GM12878 (cell line): Measurements from ENCODE around the gene LSP1. TPM values are rescaled to one million over a fixed set of nuclear protein-coding genes. Genes with fewer than 3 reads are reported as not detected.

Experiments
- ATAC-seq: fragments of 200-7000 bp; cut with Tn5 transposase; 3 replicates; pipeline ENCODE4 v1.9.1; 2020; ENCODE audit warnings: mild to moderate bottlenecking, moderate library complexity
- BruUV-seq: library from RNA; stranded (reverse); fragments of 400-500 nt; replicated peaks from 2 replicates; lab custom pipeline; 2021; lab: Mats Ljungman, UMichigan
- CTCF ChIA-PET: fragments of 300-600 bp; sonication (Branson Sonifier 250); formaldehyde crosslinking; extraction: SDS; loops from one replicate; lab custom pipeline; 2021; ENCODE audit warnings: inconsistent platforms; lab: Yijun Ruan, JAX
- POLR2A ChIA-PET: fragments of 350-600 bp; formaldehyde crosslinking; extraction: SDS; loops from one replicate; lab custom pipeline; 2021; ENCODE audit warnings: inconsistent platforms; lab: Charles Lee
- RAD21 ChIA-PET: fragments of 300-600 bp; sonication (Branson Sonifier 250); formaldehyde crosslinking; loops from one replicate; lab custom pipeline; 2023; ENCODE audit warnings: antibody characterized with exemption; ENCODE audit not compliant: unreplicated experiment; lab: Charles Lee
- SMC1A ChIA-PET: fragments of 300-600 bp; sonication (Branson Sonifier 250); formaldehyde crosslinking; loops from one replicate; lab custom pipeline; 2023; ENCODE audit not compliant: unreplicated experiment, uncharacterized antibody; lab: Charles Lee
- DNase-seq: peaks from one replicate; pipeline ENCODE4 v3.0.0-alpha.2; 2011; ENCODE audit warnings: low read depth, low spot score
- FAIRE-seq: peaks from 3 replicates; lab custom pipeline; 2011; peaks lifted over from hg19 to GRCh38; lab: Jason Lieb, UNC
- H2AFZ ChIP-seq: 2 replicates; pipeline ENCODE4 v1.6.0; 2011; ENCODE audit warnings: low read depth, low read length, control low read depth; ENCODE audit not compliant: control insufficient read depth
- H3K27ac ChIP-seq: 2 replicates; pipeline ENCODE4 v1.5.1; 2011; ENCODE audit warnings: control low read depth; ENCODE audit not compliant: control insufficient read depth, insufficient read depth
- H3K27me3 ChIP-seq, 2 experiments: replicated peaks in 1 of 2; 2 replicates each; pipeline versions ENCODE4 v1.6.0 to v1.6.1; 2011; ENCODE audit warnings: low read length in 1 of 2; ENCODE audit not compliant: control insufficient read depth in 2 of 2, insufficient read depth in 2 of 2
- H3K36me3 ChIP-seq, 2 experiments: 2 replicates each; pipeline ENCODE4 v1.5.1; 2011; ENCODE audit warnings: low read length in 1 of 2; ENCODE audit not compliant: control insufficient read depth in 2 of 2, insufficient read depth in 2 of 2
- H3K4me1 ChIP-seq: 2 replicates; pipeline ENCODE4 v1.6.1; 2011; ENCODE audit warnings: mild to moderate bottlenecking, low read length, moderate library complexity, mixed read lengths; ENCODE audit not compliant: control insufficient read depth, insufficient read depth
- H3K4me2 ChIP-seq: 2 replicates; pipeline ENCODE4 v1.6.0; 2011; ENCODE audit warnings: control low read depth; ENCODE audit not compliant: control insufficient read depth, insufficient read depth
- H3K4me3 ChIP-seq: fragments of 200-600 bp; sonication (generic); 2 replicates; pipeline ENCODE4 v1.5.1; 2016
- H3K79me2 ChIP-seq: 2 replicates; pipeline ENCODE4 v1.6.0; 2011; ENCODE audit warnings: low read length; ENCODE audit not compliant: control insufficient read depth, insufficient read depth
- H3K9ac ChIP-seq: 2 replicates; pipeline ENCODE4 v1.8.0; 2011; ENCODE audit warnings: low read length, control low read depth, mixed read lengths; ENCODE audit not compliant: control insufficient read depth, insufficient read depth
- H3K9me3 ChIP-seq: replicated peaks from 3 replicates; pipeline ENCODE4 v1.5.1; 2011; ENCODE audit warnings: mild to moderate bottlenecking, low read length; ENCODE audit not compliant: control insufficient read depth, insufficient read depth
- H4K20me1 ChIP-seq: 2 replicates; pipeline ENCODE4 v1.6.0; 2011; ENCODE audit not compliant: control insufficient read depth, insufficient read depth
- BCL3 ChIP-seq: IDR thresholded peaks from 2 replicates; pipeline ENCODE4 v1.6.1; 2011; ENCODE audit warnings: borderline replicate concordance, low read depth, mild to moderate bottlenecking, moderate library complexity, low read length; ENCODE audit not compliant: insufficient read depth, poor library complexity, severe bottlenecking
- CBX5 ChIP-seq: sonication (generic); IDR thresholded peaks from 2 replicates; pipeline ENCODE4 v1.6.1; 2016; ENCODE audit warnings: low read depth, moderate library complexity, mild to moderate bottlenecking, inconsistent platforms
- CEBPB ChIP-seq, 2 experiments: fragments of 150-350 bp in 1 of 2; IDR thresholded peaks; 2 replicates each; pipeline ENCODE4 v1.6.1; 2012 to 2014; ENCODE audit warnings: low read depth in 2 of 2, low read length in 2 of 2, borderline replicate concordance in 1 of 2, inconsistent platforms in 1 of 2
- CREB1 ChIP-seq: IDR thresholded peaks from 2 replicates; pipeline ENCODE4 v1.6.1; 2012; ENCODE audit warnings: low read depth, mild to moderate bottlenecking, inconsistent platforms
- HCFC1 ChIP-seq: fragments of 150-350 bp; IDR thresholded peaks from 2 replicates; pipeline ENCODE4 v1.6.1; 2014; ENCODE audit warnings: low read length
- POLR2A ChIP-seq: IDR thresholded peaks from 2 replicates; pipeline ENCODE4 v1.6.1; 2011; ENCODE audit warnings: low read depth, mild to moderate bottlenecking, low read length
- SREBF2 ChIP-seq: IDR thresholded peaks from 2 replicates; pipeline ENCODE4 v1.6.1; 2012; ENCODE audit warnings: mild to moderate bottlenecking, low read length
- SUPT20H ChIP-seq: IDR thresholded peaks from 2 replicates; pipeline ENCODE4 v1.6.1; 2011; ENCODE audit warnings: low read depth, mild to moderate bottlenecking, low read length, moderate library complexity, borderline replicate concordance; ENCODE audit not compliant: control insufficient read depth
- TAF1 ChIP-seq: IDR thresholded peaks from 2 replicates; pipeline ENCODE4 v1.6.1; 2011; ENCODE audit warnings: mild to moderate bottlenecking, low read depth, low read length, borderline replicate concordance
- whole genome bisulfite sequencing: methylation state at CpG from one replicate; pipeline ENCODE4 v1.1.6; 2016; ENCODE audit warnings: low lambda C conversion rate; ENCODE audit not compliant: insufficient replicate concordance, insufficient coverage; ENCODE audit errors: missing lambda C conversion rate; 5-methylcytosine and 5-hydroxymethylcytosine counted together
- in situ Hi-C: fragments of 300-500 bp; cut with MboI; formaldehyde crosslinking; loops from 9 replicates; pipeline ENCODE4 v1.14.3; 2018; ENCODE audit warnings: mixed read lengths
- intact Hi-C: fragments of 100-400 bp; cut with micrococcal nuclease; formaldehyde crosslinking; loops from one replicate; pipeline ENCODE4 v1.14.2; 2022; ENCODE audit not compliant: unreplicated experiment
- polyA plus RNA-seq, 11 experiments: library from polyadenylated mRNA; depleted of rRNA in 4 of 11; unstranded in 6 of 11; stranded (reverse) in 5 of 11; fragments of >200 nt; fragmentation: Nextera tagmentation in 4 of 11; fragmentation: Illumina TruSeq in 1 of 11; extraction: Ambion mirVana in 4 of 11; extraction: Trizol in 1 of 11; gene quantifications; 1 replicate in 1 of 11; 2 replicates in 10 of 11; pipeline versions ENCODE4 v1.2.1 to v1.2.3, GENCODE V29; 2011 to 2016; ENCODE audit warnings: inconsistent platforms in 2 of 11, missing spikeins in 2 of 11, low read depth in 1 of 11
- total RNA-seq, 4 experiments: library from RNA; depleted of rRNA in 3 of 4; stranded (reverse); fragments of >200 nt in 3 of 4; fragmentation: Illumina TruSeq in 1 of 4; extraction: Trizol in 1 of 4; gene quantifications; 2 replicates each; pipeline versions ENCODE4 v1.2.1 to v1.2.3, GENCODE V29; 2013 to 2021

Gene LSP1
- total and polyA plus RNA-seq, 10 of the 15 experiments (the other 5 are each of a cell fraction or from before 2014, with no cell fraction given) = 19.2 to 488 (median 369) TPM

GRCh38 chr11:1926156-1927025 lies 73.5 kb downstream of the LSP1 start:
- intact Hi-C loops = no loop called here
- FAIRE-seq (no peak), ATAC-seq (no peak), DNase-seq (no peak)
- Histone ChIP-seq H3K9ac (no peak overlapping the region), H3K4me3 (no peak overlapping the region), H2AFZ (no peak overlapping the region), H3K27me3 (no peaks in the 10 kb centered on the region; a peak in 2 of 4 replicates), H3K79me2 (no peaks in the 10 kb centered on the region), H3K36me3 (no peaks in the 10 kb centered on the region), H3K4me1 (no peaks in the 10 kb centered on the region), H3K9me3 (no peaks in the 10 kb centered on the region), H3K4me2 (no peak overlapping the region), H4K20me1 (no peaks in the 10 kb centered on the region), H3K27ac (no peak overlapping the region)
- TF ChIP-seq CBX5 (no peak), CEBPB (IDR thresholded peaks at IDR 0.05; ENCODE audit: borderline replicate concordance in 1 of 2, low read depth in 2 of 2, low read length in 2 of 2) (no peak), TAF1 (no peak), CREB1 (no peak), HCFC1 (no peak), SREBF2 (no peak), POLR2A (no peak), SUPT20H (no peak), BCL3 (no peak)
- ChIA-PET SMC1A (no interaction called here), POLR2A (no interaction called here), CTCF (no interaction called here), RAD21 (no interaction called here)
- in situ Hi-C loops = no loop called here
- no TSS peak for BruUV-seq
- 30% methylated on average over 39 of the region's 41 CpGs for WGBS
